HG03520 (cell line): ENCODE measurements around the gene SMIM27.

Experiments used
- ATAC-seq: cut with Tn5 transposase; IDR thresholded peaks from one replicate; pipeline ENCODE4 v1.9.1; 2021; ENCODE audit warnings: mild to moderate bottlenecking, moderate library complexity; ENCODE audit not compliant: unreplicated experiment

SMIM27 gene

DNA sequence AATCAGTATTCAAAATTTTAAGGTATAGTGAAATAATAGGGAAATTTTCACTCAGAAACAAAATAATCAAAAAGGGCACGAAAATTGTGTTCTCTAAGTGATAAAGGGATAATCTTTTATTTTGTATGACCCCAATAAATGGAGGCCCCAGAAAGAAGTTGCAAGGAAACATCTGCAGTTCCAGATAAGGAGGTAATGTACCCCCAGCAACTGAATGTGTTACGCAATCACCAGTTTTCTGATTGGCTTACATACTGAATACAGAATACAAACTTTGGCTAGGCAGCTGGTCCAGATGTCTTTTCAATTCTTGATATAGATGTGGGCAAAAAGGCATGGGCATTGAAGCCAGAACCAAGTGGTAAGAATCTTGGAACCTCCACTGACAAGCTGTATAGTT is 2.0 kb downstream of the SMIM27 start:
- ATAC-seq = no peak

DNA sequence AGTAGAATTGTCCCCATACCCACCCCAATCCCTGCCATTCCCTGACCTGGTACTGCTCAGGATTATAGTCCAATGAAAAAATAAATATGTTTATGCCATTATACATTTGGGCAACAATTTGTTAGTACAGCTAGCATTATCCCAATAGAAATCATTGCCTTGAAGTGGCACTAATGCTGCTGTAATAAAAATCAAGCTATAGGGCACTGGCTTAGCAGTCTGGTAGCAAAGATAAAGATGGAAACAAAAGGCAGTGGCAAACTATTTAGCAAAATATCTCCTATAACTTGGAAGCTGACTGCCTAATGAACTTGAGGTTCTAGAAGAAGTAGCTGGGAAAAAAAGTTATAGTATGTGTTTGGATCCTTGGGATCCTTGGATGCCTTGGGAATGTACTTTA is 2.5 kb downstream of the SMIM27 start:
- no peak for ATAC-seq

DNA sequence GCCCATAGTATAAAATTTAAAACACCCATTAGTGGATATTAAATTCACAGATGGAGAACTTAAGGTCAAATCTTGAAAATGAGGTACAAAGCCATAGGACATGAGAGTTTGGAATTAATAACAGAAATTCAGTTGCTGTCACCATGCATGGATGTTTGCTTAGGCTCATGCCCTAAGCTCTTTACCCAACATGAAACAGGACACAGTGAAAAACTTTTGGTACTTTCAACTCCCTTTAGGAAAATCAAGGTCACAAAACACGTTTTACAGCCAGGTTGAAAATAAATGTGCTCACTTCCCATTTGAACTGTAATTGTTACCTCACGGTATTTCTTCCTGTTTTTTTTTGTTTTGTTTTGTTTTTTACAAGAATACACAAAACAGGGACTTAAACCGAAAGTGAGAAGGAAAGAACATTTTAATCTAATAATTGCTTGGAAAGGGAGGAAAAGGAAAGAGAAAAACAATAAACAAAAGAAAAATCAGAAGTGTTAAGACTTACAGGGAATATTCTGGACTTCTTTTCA is 6.3 kb downstream of the SMIM27 start:
- no peak for ATAC-seq

DNA sequence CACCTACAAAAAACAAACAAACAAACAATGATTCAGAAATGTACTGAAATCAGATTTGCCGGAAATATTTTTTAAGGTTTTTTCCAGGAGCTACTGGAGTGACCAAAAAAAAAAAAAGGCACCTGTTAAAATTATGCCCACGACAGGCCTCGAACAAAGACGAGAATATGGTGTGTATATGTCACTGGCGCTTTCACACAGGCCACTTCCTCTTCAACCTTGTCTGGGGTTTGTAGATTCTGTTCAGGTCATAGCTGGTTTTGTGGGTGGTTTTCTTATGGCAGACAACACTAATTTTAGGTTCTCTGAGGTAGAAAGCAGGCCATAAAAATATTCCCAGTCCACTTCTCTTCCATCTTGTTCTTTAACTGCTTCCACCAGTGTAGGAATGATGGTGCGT is 13.8 kb downstream of the SMIM27 start:
- ATAC-seq = no peak

DNA sequence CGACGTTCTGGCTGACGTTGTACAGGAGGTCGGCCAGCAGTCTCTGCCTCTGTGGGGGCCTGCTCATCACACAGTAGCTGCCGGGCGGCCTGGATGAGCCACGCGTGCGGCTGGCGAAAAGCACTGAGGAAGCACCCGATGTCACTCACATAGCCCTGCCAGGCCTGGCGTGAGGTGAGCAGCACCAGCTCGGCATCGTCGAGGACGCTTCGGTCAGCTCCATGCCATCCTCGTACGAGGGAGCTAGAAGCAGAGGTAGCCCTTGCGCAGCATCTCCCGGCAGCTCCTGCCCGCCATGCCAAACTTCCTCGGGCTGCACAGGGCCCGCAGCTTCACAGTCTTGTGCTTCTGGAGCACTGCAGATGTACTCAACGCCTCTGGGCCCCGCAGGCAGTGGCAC is 14.6 kb downstream of the SMIM27 start:
- ATAC-seq = no peak

DNA sequence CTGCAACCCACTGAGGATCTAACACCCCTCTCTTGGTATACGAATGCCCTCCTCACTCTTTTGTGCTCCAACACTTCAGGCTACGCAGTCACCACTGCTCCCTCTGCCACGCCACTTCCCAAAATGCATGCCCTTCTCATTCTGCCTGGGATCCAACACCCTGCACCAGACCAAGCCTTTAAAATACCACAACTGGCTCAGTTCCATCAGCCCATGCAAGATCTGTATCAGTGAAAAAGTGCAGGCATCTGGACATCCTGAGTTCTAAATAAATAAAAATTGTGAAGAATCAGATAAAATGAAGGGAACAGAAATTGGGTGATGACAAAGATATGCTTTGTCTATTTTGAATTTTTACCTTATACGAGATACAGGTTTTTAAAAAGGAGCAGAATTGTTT is 18.1 kb downstream of the SMIM27 start:
- no peak for ATAC-seq

DNA sequence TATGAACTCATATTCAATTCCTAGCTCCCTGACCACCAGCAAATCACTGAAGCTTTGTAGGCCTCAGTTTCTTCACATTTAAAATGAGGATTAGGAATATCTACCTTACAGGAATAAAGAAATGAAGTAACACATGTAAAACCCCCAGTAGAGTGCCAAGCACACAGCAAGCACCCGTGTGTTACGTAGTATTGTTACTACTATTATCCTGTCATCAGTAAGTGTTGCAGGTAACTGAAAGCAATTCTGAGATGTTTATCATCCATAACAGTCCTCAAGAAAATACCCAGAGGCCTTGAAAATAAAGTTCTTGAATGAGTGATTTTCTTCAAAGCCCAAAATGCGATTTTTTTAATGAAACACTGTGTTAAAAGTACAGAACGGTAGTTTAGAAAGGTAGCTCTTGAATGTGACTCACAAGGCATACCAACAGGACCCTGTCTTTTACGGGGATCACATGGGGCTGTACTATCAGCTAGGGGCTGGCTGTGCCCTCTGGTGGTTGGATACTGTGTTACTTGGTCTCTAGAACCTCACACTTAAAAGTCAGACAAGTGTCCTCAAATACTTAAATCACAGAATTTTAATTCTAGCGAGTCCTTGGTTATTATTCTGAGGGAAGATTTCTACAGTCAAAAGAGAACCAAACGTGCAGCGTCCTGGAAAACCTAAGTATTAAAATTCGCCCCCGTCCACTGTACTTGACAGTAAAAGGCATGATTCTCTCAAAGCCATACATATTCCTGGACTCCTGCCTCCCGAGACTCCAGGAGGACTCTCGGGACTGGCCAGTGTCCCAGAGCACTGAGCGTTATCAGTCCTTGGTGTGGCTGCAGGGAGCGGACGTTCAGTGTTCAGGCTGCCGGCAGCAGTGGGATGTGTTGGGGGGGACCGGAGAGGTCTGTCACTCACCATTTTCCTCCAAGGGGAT is 20.1 kb downstream of the SMIM27 start:
- ATAC-seq = peak; percentile 92

DNA sequence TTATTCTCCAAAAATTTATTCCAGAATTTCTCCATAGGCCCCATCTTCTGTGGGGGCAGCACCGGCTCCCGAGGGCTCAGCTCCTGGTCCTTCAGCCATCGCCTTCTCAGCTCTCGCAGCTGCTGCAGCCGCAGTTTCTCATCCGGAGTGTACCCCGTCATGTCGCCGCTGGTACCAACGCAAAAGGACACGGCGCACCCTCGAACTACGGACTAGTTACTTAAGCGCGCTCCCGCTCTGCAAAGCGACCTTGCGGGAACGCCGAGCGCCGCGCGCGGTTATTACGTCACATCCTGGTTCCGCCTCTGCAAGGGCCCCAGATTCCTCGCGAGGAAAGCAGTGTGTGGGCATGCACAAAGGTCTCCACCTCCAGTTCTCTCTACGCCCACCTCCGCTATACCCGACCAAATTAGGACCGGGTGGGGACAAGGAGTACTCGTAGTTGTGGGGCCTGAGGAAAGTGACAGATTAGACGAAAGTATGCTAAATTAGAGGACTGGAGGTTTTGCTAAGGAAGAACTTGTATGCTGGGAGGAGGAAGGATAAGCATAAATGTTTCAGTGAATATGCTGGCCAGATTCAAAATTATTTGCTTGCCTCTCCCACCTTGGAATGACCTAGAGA is 20.9 kb downstream of the SMIM27 start, which contains the start of gene NDUFB6:
NDUFB6 (minus strand) TSS at position 260 of the 624 bp plus-strand sequence; CDS start at position 161, 99 bp downstream.
- peak; percentile 82 for ATAC-seq

DNA sequence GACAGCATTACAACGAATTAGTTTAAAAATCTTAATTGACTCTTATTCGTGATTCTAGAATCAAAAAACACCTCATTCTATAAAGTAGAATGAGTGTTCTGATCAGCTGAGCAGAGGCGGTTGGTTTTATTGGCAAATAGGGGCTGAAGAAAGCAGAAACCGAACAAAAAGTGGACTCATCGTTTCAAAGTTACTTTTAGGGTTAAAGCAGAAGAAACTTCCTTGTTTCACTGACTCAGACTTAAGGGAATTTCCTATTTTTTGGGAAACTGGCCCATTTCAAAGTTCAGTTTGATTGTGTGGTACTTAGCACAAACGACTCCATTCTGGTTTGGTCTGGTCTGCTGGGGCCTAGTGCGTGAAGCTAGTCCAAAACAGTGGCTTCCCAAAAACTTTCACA is 21.7 kb downstream of the SMIM27 start:
- ATAC-seq = no peak

DNA sequence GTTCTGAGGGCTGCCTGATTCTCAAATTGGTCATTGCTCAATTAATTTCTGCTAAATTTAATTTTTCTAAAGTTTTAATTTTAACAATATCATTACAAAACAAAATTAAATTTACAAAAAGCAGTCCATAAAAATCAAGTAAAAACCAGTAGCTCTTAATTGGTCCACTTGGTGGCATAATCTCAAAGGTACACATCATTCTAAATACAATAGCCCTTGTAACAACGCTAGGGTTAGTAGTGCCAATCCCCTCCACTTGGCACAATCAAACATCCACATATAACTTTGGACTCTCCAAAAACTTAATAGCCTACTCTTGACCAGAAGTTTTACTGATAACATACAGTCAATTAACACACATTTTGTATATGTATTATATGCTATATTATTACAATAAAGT is 22.7 kb downstream of the SMIM27 start:
- no peak for ATAC-seq

DNA sequence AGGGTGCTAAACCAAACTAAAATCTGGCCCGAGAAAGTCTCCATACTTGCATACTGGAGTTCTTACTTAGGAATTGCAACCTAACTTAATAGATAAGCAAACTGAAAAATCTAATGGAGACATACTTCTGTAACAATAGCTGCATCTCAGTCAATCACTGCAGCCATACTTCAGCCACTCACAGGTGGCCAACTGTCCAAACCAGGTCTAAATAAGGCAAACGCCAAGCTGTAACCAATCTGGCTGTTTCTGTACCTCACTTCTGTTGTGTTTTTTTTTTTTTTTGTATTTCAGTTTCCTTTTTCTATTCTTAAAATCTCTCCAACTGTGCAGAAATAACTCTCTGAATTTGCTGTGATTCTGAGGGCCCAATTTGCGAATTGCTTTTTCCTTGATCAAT is 25.2 kb downstream of the SMIM27 start:
- no peak for ATAC-seq

DNA sequence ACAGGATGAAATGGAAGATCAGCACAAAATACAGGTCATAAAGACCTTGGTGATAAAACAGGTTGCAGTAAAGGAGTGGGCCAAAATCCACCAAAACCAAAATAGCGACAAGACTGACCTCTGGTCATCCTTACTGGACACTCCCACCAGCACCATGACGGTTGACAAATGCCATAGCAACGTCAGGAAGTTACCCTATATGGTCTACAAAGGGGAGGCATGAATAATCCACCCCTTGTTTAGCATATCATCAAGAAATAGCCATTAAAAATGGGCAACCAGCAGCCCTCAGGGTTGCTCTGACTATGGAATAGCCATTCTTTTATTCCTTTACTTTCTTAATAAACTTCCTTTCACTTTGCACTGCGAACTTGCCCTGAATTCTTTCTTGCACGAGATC is 26.8 kb downstream of the SMIM27 start:
- ATAC-seq = no peak

DNA sequence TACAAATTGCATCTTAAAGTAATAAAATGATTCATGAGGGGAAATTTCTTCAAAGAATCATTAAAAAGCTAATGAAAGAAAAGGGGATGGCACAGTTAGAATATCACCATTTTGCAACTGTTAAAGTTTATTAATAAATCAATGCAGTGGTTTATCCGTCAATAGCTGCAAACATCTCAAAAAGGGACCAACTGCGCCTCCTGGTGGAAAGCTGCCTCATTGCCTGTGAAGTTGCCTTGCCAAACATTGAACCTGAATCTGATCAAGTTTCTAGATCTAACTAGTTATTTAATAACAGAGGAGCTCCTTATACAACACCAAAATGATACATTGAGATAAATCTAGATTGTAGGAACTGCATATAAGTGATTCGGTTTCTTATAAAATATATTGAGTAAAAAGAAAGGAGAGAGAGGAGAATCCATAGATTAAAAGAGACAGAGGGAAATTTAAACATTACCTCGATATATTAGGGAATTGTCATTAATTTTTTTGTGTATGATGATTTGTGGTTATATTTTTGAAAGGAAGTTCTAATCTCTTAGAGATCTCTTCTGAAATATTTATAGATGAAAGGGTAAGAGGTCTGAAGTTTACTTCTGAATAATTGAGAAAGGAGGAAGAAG is 27.7 kb downstream of the SMIM27 start:
- ATAC-seq = no peak

DNA sequence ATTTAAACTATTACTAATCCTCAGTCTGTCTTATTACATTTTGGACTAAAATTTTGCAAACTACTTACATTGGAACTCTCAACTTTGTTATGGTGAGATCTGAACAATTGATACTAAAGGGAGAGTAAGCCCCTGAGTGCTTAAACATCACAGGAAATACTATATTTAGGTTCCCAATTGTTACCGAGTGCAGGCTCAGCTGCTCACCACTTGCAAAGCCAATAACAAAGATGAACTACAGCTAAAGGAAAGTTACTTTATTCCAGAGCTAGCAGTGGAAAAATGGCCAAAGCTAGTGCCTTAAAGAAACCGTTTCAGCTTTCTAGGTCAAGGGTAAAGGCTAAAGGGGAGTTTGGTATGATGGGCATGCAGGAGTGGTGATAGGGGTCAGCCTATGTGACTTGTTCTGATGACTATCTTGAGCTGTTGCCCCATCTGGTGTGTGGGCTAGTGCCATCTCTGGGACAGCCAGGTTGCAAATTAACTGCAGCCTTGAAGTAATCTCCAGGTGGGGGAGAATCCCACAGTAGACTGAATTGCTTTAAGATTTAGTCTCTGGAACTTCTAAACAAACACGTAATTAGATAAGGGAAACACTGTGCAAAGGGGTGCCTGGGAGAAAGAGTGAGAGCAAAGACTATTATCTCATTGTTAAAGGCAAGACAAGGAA is 28.6 kb downstream of the SMIM27 start:
- no peak for ATAC-seq

DNA sequence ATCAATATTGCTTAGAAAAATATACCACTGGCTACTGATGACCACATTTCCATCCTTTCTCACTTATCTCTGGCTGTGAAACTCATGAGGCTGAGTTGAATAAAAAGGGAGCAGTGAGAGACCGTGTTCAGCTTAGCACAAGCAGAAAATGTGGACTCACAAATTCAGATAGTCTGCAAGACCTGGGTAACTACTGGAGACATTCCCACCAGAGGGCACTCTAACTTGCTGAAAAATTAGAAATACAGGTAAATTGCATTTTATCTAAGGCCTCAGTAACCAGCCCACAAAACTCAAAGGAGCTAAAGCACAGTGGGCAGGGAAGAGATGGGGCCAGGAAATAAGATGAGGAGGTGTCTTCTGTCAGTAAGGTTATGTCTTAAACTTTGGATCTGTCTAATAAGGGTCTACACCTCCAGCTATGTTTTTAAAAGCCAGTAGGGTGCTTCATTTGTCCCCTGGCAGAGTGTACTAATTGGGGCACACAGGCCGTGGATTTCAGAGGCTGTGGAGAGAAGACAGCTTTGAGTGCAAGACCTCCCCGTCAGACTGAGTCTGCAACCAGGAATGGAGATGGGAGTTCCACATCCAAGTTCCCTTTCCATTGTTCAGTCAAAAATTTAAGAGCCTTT is 29.5 kb downstream of the SMIM27 start:
- ATAC-seq = no peak

DNA sequence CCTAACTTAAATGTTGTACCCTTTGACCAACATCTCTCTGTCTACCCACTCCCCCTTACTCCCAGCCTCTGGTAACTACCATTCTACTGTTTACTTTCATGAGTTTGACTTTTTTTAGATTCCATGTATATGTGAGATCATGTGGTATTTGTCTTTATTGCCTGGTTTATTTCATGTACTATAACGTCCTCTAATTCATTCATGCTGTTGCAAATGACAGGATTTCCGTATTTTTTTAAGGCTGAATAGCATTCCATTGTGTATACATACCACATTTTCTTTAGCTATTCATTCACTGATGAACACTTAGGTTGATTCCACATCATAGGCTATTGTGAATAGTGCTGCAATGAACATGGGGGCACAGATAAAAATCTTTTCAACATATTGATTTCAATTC is 32.7 kb downstream of the SMIM27 start:
- no peak for ATAC-seq

DNA sequence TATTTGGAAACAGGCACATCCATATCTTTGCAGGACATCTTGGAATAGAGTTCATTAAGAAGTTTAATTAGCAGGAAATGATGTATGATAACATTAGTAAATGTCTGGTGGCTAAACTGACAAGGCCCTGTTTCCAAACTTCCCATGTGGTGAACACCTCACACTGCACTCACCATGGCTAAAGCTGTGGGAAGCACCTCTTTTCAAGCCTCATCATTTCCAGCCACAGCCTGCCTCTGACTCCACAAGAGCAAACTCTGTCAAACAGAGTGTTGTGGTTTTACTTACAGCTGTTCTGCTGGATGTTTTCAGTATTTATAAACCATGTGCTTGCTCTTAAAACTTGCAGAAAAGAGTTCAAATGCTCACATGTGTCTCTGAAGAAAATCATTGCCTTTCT is 35.8 kb downstream of the SMIM27 start:
- ATAC-seq = peak; percentile 71

DNA sequence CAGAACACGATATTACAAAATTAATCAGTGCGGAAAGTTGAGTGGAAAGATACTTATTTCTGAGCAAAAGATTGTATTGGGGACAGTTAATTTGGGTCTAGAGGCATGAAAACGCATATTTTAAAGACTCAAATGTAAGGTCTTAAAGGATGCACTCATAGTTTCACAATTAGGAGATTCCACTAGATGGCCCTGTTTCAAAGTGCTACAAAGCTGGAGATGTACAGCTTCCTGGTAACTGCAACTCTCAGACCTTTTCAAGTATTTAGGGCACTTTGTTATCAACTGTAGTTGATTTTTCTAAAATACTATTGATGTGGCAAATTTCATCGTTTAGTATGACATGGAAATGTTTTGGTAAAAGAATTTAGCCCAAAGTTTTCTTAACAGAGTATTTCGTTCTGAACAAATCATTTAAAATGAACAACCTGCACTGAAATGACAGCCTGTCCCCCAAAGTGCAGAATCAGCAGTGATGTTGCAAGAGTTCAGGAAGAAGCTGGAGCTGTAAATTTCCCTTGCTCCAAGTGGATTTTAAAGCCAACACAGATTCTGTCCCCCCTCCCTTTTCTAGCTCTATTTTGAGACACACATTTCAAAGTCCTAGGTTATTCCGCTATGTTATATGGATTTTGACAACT is 37.1 kb downstream of the SMIM27 start:
- peak; percentile 51 for ATAC-seq

DNA sequence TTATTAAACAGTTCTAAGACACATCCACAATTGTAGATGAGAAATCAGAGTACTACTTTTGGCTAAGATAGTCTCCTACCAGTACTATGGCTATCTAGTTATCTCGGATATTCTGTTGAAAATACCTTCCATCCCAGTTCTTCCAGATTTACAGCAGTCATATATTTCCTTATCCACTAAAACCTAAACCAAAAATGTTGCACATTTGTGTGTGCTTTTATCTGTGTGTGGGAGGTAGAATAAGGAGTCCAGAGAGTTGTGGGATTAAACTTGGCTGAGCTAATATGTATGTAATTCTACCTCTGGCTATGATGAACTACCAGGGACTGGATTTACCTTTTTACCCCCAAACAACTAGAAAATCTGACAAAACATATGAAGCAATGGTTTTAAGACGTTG is 38.3 kb downstream of the SMIM27 start:
- no peak for ATAC-seq

DNA sequence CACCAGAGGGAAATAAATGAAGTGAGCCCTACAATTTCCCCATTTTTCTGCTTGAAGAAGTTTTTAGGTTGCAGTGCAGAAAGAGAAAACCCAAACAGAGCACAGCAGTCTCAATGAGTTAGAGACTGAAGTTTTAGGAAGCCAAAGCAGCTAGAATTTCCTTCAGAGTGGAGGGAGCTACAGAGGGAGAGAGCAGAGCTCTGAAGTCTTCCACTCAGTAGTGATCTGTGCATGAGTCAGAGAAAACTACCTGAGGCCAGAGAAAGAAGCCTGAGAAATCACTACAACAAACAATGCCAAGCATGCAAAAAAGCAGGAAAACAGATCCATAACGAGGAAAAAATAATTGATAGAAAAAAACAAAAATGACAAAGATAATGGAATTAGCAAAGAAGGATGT is 38.8 kb downstream of the SMIM27 start:
- ATAC-seq = no peak
